Measurements from ENCODE around the gene TMPRSS11A.

DNA sequence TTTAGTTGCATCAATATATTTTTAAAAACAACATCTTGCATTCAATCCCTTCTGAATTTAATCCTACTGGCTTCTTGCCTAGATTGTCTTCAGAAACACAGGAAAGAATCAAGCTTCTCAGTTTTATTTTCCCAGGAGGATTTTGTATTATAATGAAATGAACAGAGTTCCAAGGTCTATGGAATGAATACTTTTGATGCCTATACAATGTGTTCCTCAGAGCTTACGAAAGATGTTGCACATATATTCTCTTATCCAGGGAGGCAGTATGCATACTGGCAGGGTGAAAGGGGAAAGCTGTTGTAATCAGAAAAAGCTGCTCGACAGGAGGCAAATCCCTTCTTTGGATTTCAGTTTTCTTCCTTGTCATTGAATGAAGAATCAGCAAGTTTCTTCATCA, 88.3 kb downstream of the TMPRSS11A start:
- TF ChIP-seq EZH2 (IDR thresholded peaks at IDR 0.05; ENCODE audit: low read length), result no peak
- TF ChIP-seq, protein P1, sequence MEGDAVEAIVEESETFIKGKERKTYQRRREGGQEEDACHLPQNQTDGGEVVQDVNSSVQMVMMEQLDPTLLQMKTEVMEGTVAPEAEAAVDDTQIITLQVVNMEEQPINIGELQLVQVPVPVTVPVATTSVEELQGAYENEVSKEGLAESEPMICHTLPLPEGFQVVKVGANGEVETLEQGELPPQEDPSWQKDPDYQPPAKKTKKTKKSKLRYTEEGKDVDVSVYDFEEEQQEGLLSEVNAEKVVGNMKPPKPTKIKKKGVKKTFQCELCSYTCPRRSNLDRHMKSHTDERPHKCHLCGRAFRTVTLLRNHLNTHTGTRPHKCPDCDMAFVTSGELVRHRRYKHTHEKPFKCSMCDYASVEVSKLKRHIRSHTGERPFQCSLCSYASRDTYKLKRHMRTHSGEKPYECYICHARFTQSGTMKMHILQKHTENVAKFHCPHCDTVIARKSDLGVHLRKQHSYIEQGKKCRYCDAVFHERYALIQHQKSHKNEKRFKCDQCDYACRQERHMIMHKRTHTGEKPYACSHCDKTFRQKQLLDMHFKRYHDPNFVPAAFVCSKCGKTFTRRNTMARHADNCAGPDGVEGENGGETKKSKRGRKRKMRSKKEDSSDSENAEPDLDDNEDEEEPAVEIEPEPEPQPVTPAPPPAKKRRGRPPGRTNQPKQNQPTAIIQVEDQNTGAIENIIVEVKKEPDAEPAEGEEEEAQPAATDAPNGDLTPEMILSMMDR (optimal IDR thresholded peaks at IDR 0.05 in 1 of 3, IDR thresholded peaks at IDR 0.05 in 1 of 3, conservative IDR thresholded peaks at IDR 0.05 in 1 of 3; ENCODE audit: extremely low read depth in 1 of 3, insufficient read depth in 2 of 3, low read length in 3 of 3), result no peak

Measured in keratinocyte (primary cell).